Natural killer cell (primary cell): ENCODE measurements around the gene RASSF1. TPM values are rescaled to one million over a fixed set of nuclear protein-coding genes. Genes with fewer than 3 reads are reported as not detected.
A peak's percentile ranks its signal among the peaks of the same experiment; 100 is the strongest.

Source experiments
- ATAC-seq, 3 donors: fragments of 150-1000 bp in 2 of 3; fragments of 200-7000 bp in 1 of 3; cut with Tn5 transposase; 1 replicate in 1 of 3; 2 replicates in 2 of 3; pipeline ENCODE4 v1.10.0; 2021; ENCODE audit warnings: mild to moderate bottlenecking in 2 of 3, moderate library complexity in 2 of 3
- DNase-seq, 2 donors: peaks; one replicate each; pipeline versions ENCODE4 v3.0.0 to v3.0.0-alpha.2; 2013 to 2021; ENCODE audit warnings: mixed read lengths in 1 of 2
- H3K27ac ChIP-seq: one replicate; pipeline ENCODE4 v1.5.1; 2013; ENCODE audit warnings: mild to moderate bottlenecking, low read length
- H3K27me3 ChIP-seq: one replicate; pipeline ENCODE4 v1.6.1; 2013; ENCODE audit warnings: low read length; ENCODE audit not compliant: control insufficient read depth, insufficient read depth
- H3K36me3 ChIP-seq: one replicate; pipeline ENCODE4 v1.6.1; 2013; ENCODE audit warnings: low read length; ENCODE audit not compliant: control insufficient read depth, insufficient read depth
- H3K4me1 ChIP-seq: one replicate; pipeline ENCODE4 v1.6.1; 2013; ENCODE audit warnings: low read length; ENCODE audit not compliant: control insufficient read depth, insufficient read depth
- H3K4me3 ChIP-seq: one replicate; pipeline ENCODE4 v1.5.1; 2013; ENCODE audit warnings: low read length
- H3K9me3 ChIP-seq: one replicate; pipeline ENCODE4 v1.6.1; 2013; ENCODE audit warnings: low read length; ENCODE audit not compliant: control insufficient read depth, insufficient read depth
- H3K27ac Mint-ChIP-seq, 2 donors: one replicate each; pipeline ENCODE4 v1.8.0; 2022; ENCODE audit warnings: mild to moderate bottlenecking in 2 of 2, mixed read lengths in 2 of 2, moderate library complexity in 1 of 2
- H3K27me3 Mint-ChIP-seq, 2 donors: one replicate each; pipeline ENCODE4 v1.8.0; 2022; ENCODE audit warnings: low read depth in 2 of 2, mixed read lengths in 2 of 2
- H3K36me3 Mint-ChIP-seq: one replicate; pipeline ENCODE4 v1.8.0; 2022; ENCODE audit warnings: mixed read lengths
- H3K4me1 Mint-ChIP-seq, 2 donors: one replicate each; pipeline ENCODE4 v1.8.0; 2022; ENCODE audit warnings: mixed read lengths in 2 of 2
- H3K4me3 Mint-ChIP-seq: one replicate; pipeline ENCODE4 v1.8.0; 2022; ENCODE audit warnings: mild to moderate bottlenecking, moderate library complexity, mixed read lengths
- H3K9me3 Mint-ChIP-seq, 2 donors: one replicate each; pipeline ENCODE4 v1.8.0; 2022; ENCODE audit warnings: mixed read lengths in 2 of 2
- CTCF ChIP-seq: fragments of 200-600 bp; IDR thresholded peaks from one replicate; pipeline ENCODE4 v1.8.0; 2022; ENCODE audit warnings: antibody characterized with exemption
- WGBS: methylation state at CpG from one replicate; pipeline ENCODE4 v1.1.7; 2013; ENCODE audit warnings: missing lambda C conversion rate; ENCODE audit not compliant: insufficient coverage; 5-methylcytosine and 5-hydroxymethylcytosine counted together
- intact Hi-C: fragments of 100-400 bp; cut with micrococcal nuclease; formaldehyde crosslinking; loops from one replicate; pipeline ENCODE4 v1.14.2; 2022
- total RNA-seq, 4 donors: library from RNA; stranded (reverse); fragments of 120-200 nt in 1 of 4; gene quantifications; one replicate each; pipeline versions ENCODE4 v1.2.3 to v1.2.4, GENCODE V29; 2013 to 2022

Gene RASSF1
- total RNA-seq, 3 donors from 2014 or later (not counting 1 experiment from before 2014, with no cell fraction given) = 298 to 329 (median 305) TPM

- intact Hi-C loops = loop anchor here (5.0 kb wide), 1 partner anchor 39 kb away; no protein-coding TSS in a partner anchor
- peak in 1 of 2 donors; percentile 42 for DNase-seq
- Mint-ChIP-seq H3K4me3 (peak overlapping the region; percentile 49), H3K36me3 (no peaks in the 10 kb centered on the region), H3K9me3 (no peaks in the 10 kb centered on the region), H3K27me3 (no peaks in the 10 kb centered on the region), H3K4me1 (peaks cover 18 to 33% of the 10 kb centered on the region in 2 donors), H3K27ac (peak overlapping the region; percentile 95 to 97)
- Histone ChIP-seq H3K4me1 (peaks cover 27% of the 10 kb centered on the region), H3K27ac (peak overlapping the region; percentile 96), H3K9me3 (no peaks in the 10 kb centered on the region), H3K4me3 (peak overlapping the region; percentile 99), H3K36me3 (peaks cover 2% of the 10 kb centered on the region), H3K27me3 (no peaks in the 10 kb centered on the region)
- TF ChIP-seq CTCF = no peak
- WGBS = 31% methylated on average over 9 of the region's 9 CpGs
- ATAC-seq = no peak
Measured at GRCh38 chr3:50297896-50298725, 42.5 kb downstream of the RASSF1 start.

GRCh38 chr3:50297384-50297775 lies 43.3 kb downstream of the RASSF1 start:
- Mint-ChIP-seq H3K9me3 (no peaks in the 10 kb centered on the region), H3K36me3 (no peaks in the 10 kb centered on the region), H3K27me3 (no peaks in the 10 kb centered on the region), H3K27ac (peak overlapping the region in 1 of 2 donors; percentile 97), H3K4me1 (peaks cover 25 to 40% of the 10 kb centered on the region in 2 donors), H3K4me3 (no peak overlapping the region)
- intact Hi-C loops = loop anchor here (5.0 kb wide), 1 partner anchor 40 kb away; no protein-coding TSS in a partner anchor
- no peak for TF ChIP-seq CTCF
- 95% methylated on average over 2 of the region's 2 CpGs for WGBS
- Histone ChIP-seq H3K27ac (no peak overlapping the region), H3K4me3 (no peak overlapping the region), H3K36me3 (peaks cover 2% of the 10 kb centered on the region), H3K27me3 (no peaks in the 10 kb centered on the region), H3K4me1 (peaks cover 34% of the 10 kb centered on the region), H3K9me3 (no peaks in the 10 kb centered on the region)
- DNase-seq = peak in 1 of 2 donors; percentile 28
- no peak for ATAC-seq

GRCh38 chr3:50296721-50297383 lies 43.8 kb downstream of the RASSF1 start:
- DNase-seq (no peak), ATAC-seq (no peak)
- Mint-ChIP-seq H3K4me3 (no peak overlapping the region), H3K27me3 (no peaks in the 10 kb centered on the region), H3K9me3 (no peaks in the 10 kb centered on the region), H3K36me3 (no peaks in the 10 kb centered on the region), H3K4me1 (peaks cover 28 to 43% of the 10 kb centered on the region in 2 donors), H3K27ac (peak overlapping the region in 1 of 2 donors; percentile 72)
- no peak overlapping the region for H3K4me3 ChIP-seq
- 97% methylated on average over 18 of the region's 18 CpGs for WGBS
- H3K27ac ChIP-seq = no peak overlapping the region
- intact Hi-C loops = loop anchor here (5.0 kb wide), 1 partner anchor 40 kb away; no protein-coding TSS in a partner anchor
- no peaks in the 10 kb centered on the region for H3K27me3 ChIP-seq
- TF ChIP-seq CTCF = no peak
- no peaks in the 10 kb centered on the region for H3K9me3 ChIP-seq
- H3K4me1 ChIP-seq = peaks cover 36% of the 10 kb centered on the region
- peaks cover 2% of the 10 kb centered on the region for H3K36me3 ChIP-seq
